GM18951 (cell line): ENCODE measurements around the gene DENND1A.
"Not testable (repeated sequence)": the region's sequence is repeated elsewhere in the genome, so short reads cannot be mapped to it uniquely, and the experiment has no call there.

ENCODE experiments used
- POLR2A ChIP-seq: IDR thresholded peaks from 4 replicates; pipeline ENCODE4 v1.6.1; 2011; ENCODE audit warnings: mild to moderate bottlenecking; ENCODE audit not compliant: insufficient read length, insufficient read depth; ENCODE audit errors: extremely low read depth
- in situ Hi-C: fragments of 300-500 bp; cut with MboI; formaldehyde crosslinking; loops from one replicate; pipeline ENCODE4 v1.12.0; 2022; ENCODE audit warnings: low sequenced_read_pairs, mixed read lengths, inconsistent platforms; ENCODE audit not compliant: unreplicated experiment

DENND1A gene

GRCh38 chr9:123742009-123742767, 187.7 kb downstream of the DENND1A start:
- TF ChIP-seq POLR2A = no peak

GRCh38 chr9:123741214-123741613, 188.7 kb downstream of the DENND1A start:
- in situ Hi-C loops = no loop called here
- no peak for TF ChIP-seq POLR2A

More at GRCh38 chr9:123742009-123742767, 187.7 kb downstream of the DENND1A start:
- in situ Hi-C loops = no loop called here

GRCh38 chr9:123739902-123740301, 190.0 kb downstream of the DENND1A start:
- in situ Hi-C loops = no loop called here
- TF ChIP-seq POLR2A = no peak

- no peak for TF ChIP-seq POLR2A
- in situ Hi-C loops = no loop called here
These were observed 190.5 kb downstream of the DENND1A start for GRCh38 chr9:123739387-123739786.

GRCh38 chr9:123738648-123739047, 191.3 kb downstream of the DENND1A start:
- no peak for TF ChIP-seq POLR2A
- in situ Hi-C loops = no loop called here

GRCh38 chr9:123735376-123735775, 194.6 kb downstream of the DENND1A start:
- in situ Hi-C loops = no loop called here
- no peak for TF ChIP-seq POLR2A

- in situ Hi-C loops = not testable (repeated sequence)
These were observed 201.4 kb downstream of the DENND1A start for GRCh38 chr9:123728571-123728970.

- in situ Hi-C loops = no loop called here
These were observed 202.6 kb downstream of the DENND1A start for GRCh38 chr9:123727332-123727731.

GRCh38 chr9:123725389-123725788, 204.5 kb downstream of the DENND1A start:
- in situ Hi-C loops = no loop called here
- TF ChIP-seq POLR2A = no peak

More at GRCh38 chr9:123727332-123727731, 202.6 kb downstream of the DENND1A start:
- TF ChIP-seq POLR2A = no peak

GRCh38 chr9:123724211-123724796, 205.6 kb downstream of the DENND1A start:
- in situ Hi-C loops = no loop called here
- no peak for TF ChIP-seq POLR2A

- TF ChIP-seq POLR2A = no peak
- in situ Hi-C loops = no loop called here
These were observed 206.6 kb downstream of the DENND1A start for GRCh38 chr9:123723135-123723875.

- in situ Hi-C loops = no loop called here
- no peak for TF ChIP-seq POLR2A
These were observed 207.5 kb downstream of the DENND1A start for GRCh38 chr9:123722378-123722777.

- no peak for TF ChIP-seq POLR2A
- in situ Hi-C loops = no loop called here
These were observed 211.7 kb downstream of the DENND1A start for GRCh38 chr9:123718188-123718587.

GRCh38 chr9:123717581-123718175, 212.2 kb downstream of the DENND1A start:
- in situ Hi-C loops = no loop called here
- no peak for TF ChIP-seq POLR2A
